SK-N-SH (cell line): ENCODE results near the gene XK. TPM values are rescaled to one million over a fixed set of nuclear protein-coding genes. Genes with fewer than 3 reads are reported as not detected.

ENCODE experiments used
- CTCF ChIA-PET: fragments of 300-600, 350-600 bp; formaldehyde crosslinking; extraction: SDS; loops from one replicate; lab custom pipeline; 2021; lab: Yijun Ruan, JAX
- POLR2A ChIA-PET: fragments of 350-600 bp; sonication (Branson Sonifier 250); formaldehyde crosslinking; extraction: SDS; loops from one replicate; lab custom pipeline; 2020; ENCODE audit warnings: antibody characterized with exemption, inconsistent platforms; lab: Yijun Ruan, JAX
- DNase-seq: peaks from one replicate; pipeline ENCODE4 v3.0.0; 2012
- H2AFZ ChIP-seq: fragments of 200-600 bp; sonication (generic); 2 replicates; pipeline ENCODE4 v1.8.1; 2016; ENCODE audit warnings: antibody characterized with exemption, mild to moderate bottlenecking, low read depth
- H3F3A ChIP-seq: fragments of 200-600 bp; sonication (generic); replicated peaks from 2 replicates; pipeline ENCODE3; 2016; ENCODE audit warnings: antibody characterized with exemption, mild to moderate bottlenecking; ENCODE audit not compliant: insufficient read depth
- H3K27ac ChIP-seq, 2 experiments: fragments of 200-500 bp in 1 of 2; fragments of 200-600 bp in 1 of 2; sonication (Bioruptor generic) in 1 of 2; sonication (generic), shearing (Covaris generic) in 1 of 2; 2 replicates each; pipeline versions ENCODE4 v1.5.1 to v1.6.1; 2014 to 2016; ENCODE audit warnings: low read depth in 2 of 2, inconsistent platforms in 1 of 2, low read length in 1 of 2, mild to moderate bottlenecking in 1 of 2, mixed read lengths in 1 of 2
- H3K27me3 ChIP-seq: fragments of 200-600 bp; sonication (generic), shearing (Covaris generic); 2 replicates; pipeline ENCODE4 v1.6.1; 2016; ENCODE audit warnings: mixed run types; ENCODE audit not compliant: insufficient read depth
- H3K36me3 ChIP-seq, 2 experiments: fragments of 200-500 bp in 1 of 2; fragments of 200-600 bp in 1 of 2; sonication (Bioruptor generic) in 1 of 2; sonication (generic) in 1 of 2; replicated peaks in 1 of 2; 2 replicates each; pipeline versions ENCODE3 to v1.5.1; 2014 to 2016; ENCODE audit warnings: low read length in 1 of 2, mild to moderate bottlenecking in 1 of 2; ENCODE audit not compliant: insufficient read depth in 2 of 2, control insufficient read depth in 1 of 2
- H3K4me1 ChIP-seq, 2 experiments: fragments of 200-500 bp in 1 of 2; fragments of 200-600 bp in 1 of 2; sonication (Bioruptor generic) in 1 of 2; sonication (generic), shearing (Covaris generic) in 1 of 2; 2 replicates each; pipeline versions ENCODE4 v1.5.1 to v1.6.1; 2014 to 2016; ENCODE audit warnings: low read depth in 1 of 2, low read length in 1 of 2, mixed run types in 1 of 2; ENCODE audit not compliant: insufficient read depth in 2 of 2, control insufficient read depth in 1 of 2
- H3K4me2 ChIP-seq: fragments of 200-600 bp; sonication (generic), shearing (Covaris generic); 2 replicates; pipeline ENCODE4 v1.6.1; 2017; ENCODE audit warnings: mixed run types
- H3K4me3 ChIP-seq, 2 experiments: fragments of 200-500 bp in 1 of 2; fragments of 200-600 bp in 1 of 2; sonication (Bioruptor generic) in 1 of 2; sonication (generic), shearing (Covaris generic) in 1 of 2; 2 replicates each; pipeline versions ENCODE4 v1.5.1 to v1.8.1; 2014 to 2016; ENCODE audit warnings: low read depth in 2 of 2, inconsistent platforms in 1 of 2, low read length in 1 of 2, mild to moderate bottlenecking in 1 of 2, mixed read lengths in 1 of 2, moderate library complexity in 1 of 2
- H3K79me2 ChIP-seq: fragments of 200-600 bp; sonication (generic); 2 replicates; pipeline ENCODE4 v1.8.1; 2017; ENCODE audit warnings: mild to moderate bottlenecking; ENCODE audit not compliant: insufficient read depth
- H3K9ac ChIP-seq: fragments of 200-600 bp; sonication (generic); 2 replicates; pipeline ENCODE4 v1.6.1; 2017; ENCODE audit warnings: mixed run types
- H3K9me2 ChIP-seq: fragments of 200-600 bp; sonication (generic); 2 replicates; pipeline ENCODE4 v1.6.1; 2017; ENCODE audit warnings: mixed run types
- H3K9me3 ChIP-seq: fragments of 200-600 bp; sonication (generic); 2 replicates; pipeline ENCODE4 v1.6.1; 2017; ENCODE audit warnings: mixed run types, mild to moderate bottlenecking, moderate library complexity
- H4K20me1 ChIP-seq: fragments of 200-600 bp; sonication (generic); 2 replicates; pipeline ENCODE4 v1.6.1; 2017; ENCODE audit warnings: mild to moderate bottlenecking, mixed run types; ENCODE audit not compliant: insufficient read depth
- FOXJ3 ChIP-seq: sonication (generic); formaldehyde crosslinking; IDR thresholded peaks from 2 replicates; pipeline ENCODE4 v1.5.1; 2020; ENCODE audit warnings: mild to moderate bottlenecking, missing genetic modification reagents
- FOXM1 ChIP-seq: IDR thresholded peaks from 2 replicates; pipeline ENCODE4 v1.4.0; 2012; ENCODE audit warnings: low read depth, mild to moderate bottlenecking
- GATA2 ChIP-seq: sonication (generic); formaldehyde crosslinking; IDR thresholded peaks from 2 replicates; pipeline ENCODE4 v1.5.0; 2020; ENCODE audit warnings: mild to moderate bottlenecking, missing genetic modification reagents
- MEF2A ChIP-seq: IDR thresholded peaks from 2 replicates; pipeline ENCODE4 v1.4.0; 2012; ENCODE audit warnings: low read depth, borderline replicate concordance
- NFIC ChIP-seq: IDR thresholded peaks from 2 replicates; pipeline ENCODE4 v1.4.0; 2012; ENCODE audit warnings: borderline replicate concordance
- NRF1 ChIP-seq: IDR thresholded peaks from 2 replicates; pipeline ENCODE4 v1.6.1; 2012; ENCODE audit warnings: low read depth, mild to moderate bottlenecking, low read length
- RAD21 ChIP-seq: IDR thresholded peaks from 2 replicates; pipeline ENCODE4 v1.6.1; 2012; ENCODE audit warnings: mild to moderate bottlenecking, low read length
- SMC3 ChIP-seq: IDR thresholded peaks from 2 replicates; pipeline ENCODE4 v1.6.1; 2012; ENCODE audit warnings: low read depth, low read length, improper control_type of control experiment
- TCF12 ChIP-seq: IDR thresholded peaks from 2 replicates; pipeline ENCODE4 v1.4.0; 2012
- USF1 ChIP-seq: IDR thresholded peaks from 2 replicates; pipeline ENCODE4 v1.4.0; 2012; ENCODE audit warnings: low read depth, borderline replicate concordance
- YY1 ChIP-seq: IDR thresholded peaks from 2 replicates; pipeline ENCODE4 v1.4.0; 2012; ENCODE audit warnings: low read depth, mild to moderate bottlenecking
- WGBS: methylation state at CpG from one replicate; pipeline ENCODE4 v1.1.6; 2017; ENCODE audit warnings: low lambda C conversion rate; 5-methylcytosine and 5-hydroxymethylcytosine counted together
- polyA plus RNA-seq, 3 experiments: library from polyadenylated mRNA; depleted of rRNA; stranded (reverse); fragments of >200 nt; gene quantifications; 2 replicates each; pipeline ENCODE4 v1.2.3, GENCODE V29; 2012
- TF ChIP-seq, protein P1 (sequence below): IDR thresholded peaks from 2 replicates; pipeline ENCODE4 v1.4.0; 2012; ENCODE audit warnings: low read depth, borderline replicate concordance
- TF ChIP-seq, protein P2 (sequence below): IDR thresholded peaks from 2 replicates; pipeline ENCODE4 v1.6.1; 2012; ENCODE audit warnings: mild to moderate bottlenecking, low read depth, low read length, moderate library complexity
- TF ChIP-seq, protein P3 (sequence below): fragments of 150-350 bp; IDR thresholded peaks from 2 replicates; pipeline ENCODE4 v1.6.1; 2016; ENCODE audit warnings: mild to moderate bottlenecking, low read depth, low read length

Gene XK
- polyA plus RNA-seq, 1 of the 3 experiments (the other 2 are of a cell fraction): not detected

DNA sequence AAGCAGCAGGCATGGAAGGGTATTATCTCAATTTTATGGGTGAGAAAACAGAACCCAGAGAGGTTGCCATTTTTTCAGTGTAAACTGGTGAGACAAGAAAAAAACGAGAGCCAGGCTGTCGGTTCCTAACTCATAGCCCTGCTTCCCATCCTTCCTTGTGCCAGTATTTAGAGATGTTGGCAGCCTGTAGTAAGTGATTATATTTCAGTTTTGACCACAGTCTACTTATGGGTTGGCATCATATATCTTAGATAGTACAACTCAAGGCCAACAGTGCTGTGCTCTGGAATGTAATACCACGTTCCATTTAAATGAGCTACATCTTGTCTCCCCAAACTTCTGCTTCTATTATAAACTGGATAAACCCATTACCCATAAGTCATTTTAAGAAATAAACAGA lies 40.8 kb downstream of the XK start:
- Histone ChIP-seq H3K79me2 (no peaks in the 10 kb centered on the region), H3F3A (no peaks in the 10 kb centered on the region), H3K36me3 (no peaks in the 10 kb centered on the region), H3K27ac (no peak overlapping the region), H3K9me3 (no peaks in the 10 kb centered on the region), H3K4me3 (no peak overlapping the region), H3K27me3 (no peaks in the 10 kb centered on the region), H3K9me2 (no peaks in the 10 kb centered on the region), H4K20me1 (no peaks in the 10 kb centered on the region), H2AFZ (no peak overlapping the region), H3K4me1 (no peaks in the 10 kb centered on the region), H3K4me2 (no peak overlapping the region), H3K9ac (no peak overlapping the region)
- ChIA-PET CTCF (no interaction called here), POLR2A (no interaction called here)
- 5% methylated on average over 3 of the region's 3 CpGs for WGBS
- no peak for DNase-seq
- TF ChIP-seq, protein P1, sequence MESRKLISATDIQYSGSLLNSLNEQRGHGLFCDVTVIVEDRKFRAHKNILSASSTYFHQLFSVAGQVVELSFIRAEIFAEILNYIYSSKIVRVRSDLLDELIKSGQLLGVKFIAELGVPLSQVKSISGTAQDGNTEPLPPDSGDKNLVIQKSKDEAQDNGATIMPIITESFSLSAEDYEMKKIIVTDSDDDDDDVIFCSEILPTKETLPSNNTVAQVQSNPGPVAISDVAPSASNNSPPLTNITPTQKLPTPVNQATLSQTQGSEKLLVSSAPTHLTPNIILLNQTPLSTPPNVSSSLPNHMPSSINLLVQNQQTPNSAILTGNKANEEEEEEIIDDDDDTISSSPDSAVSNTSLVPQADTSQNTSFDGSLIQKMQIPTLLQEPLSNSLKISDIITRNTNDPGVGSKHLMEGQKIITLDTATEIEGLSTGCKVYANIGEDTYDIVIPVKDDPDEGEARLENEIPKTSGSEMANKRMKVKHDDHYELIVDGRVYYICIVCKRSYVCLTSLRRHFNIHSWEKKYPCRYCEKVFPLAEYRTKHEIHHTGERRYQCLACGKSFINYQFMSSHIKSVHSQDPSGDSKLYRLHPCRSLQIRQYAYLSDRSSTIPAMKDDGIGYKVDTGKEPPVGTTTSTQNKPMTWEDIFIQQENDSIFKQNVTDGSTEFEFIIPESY: no peak
- TF ChIP-seq, protein P2, sequence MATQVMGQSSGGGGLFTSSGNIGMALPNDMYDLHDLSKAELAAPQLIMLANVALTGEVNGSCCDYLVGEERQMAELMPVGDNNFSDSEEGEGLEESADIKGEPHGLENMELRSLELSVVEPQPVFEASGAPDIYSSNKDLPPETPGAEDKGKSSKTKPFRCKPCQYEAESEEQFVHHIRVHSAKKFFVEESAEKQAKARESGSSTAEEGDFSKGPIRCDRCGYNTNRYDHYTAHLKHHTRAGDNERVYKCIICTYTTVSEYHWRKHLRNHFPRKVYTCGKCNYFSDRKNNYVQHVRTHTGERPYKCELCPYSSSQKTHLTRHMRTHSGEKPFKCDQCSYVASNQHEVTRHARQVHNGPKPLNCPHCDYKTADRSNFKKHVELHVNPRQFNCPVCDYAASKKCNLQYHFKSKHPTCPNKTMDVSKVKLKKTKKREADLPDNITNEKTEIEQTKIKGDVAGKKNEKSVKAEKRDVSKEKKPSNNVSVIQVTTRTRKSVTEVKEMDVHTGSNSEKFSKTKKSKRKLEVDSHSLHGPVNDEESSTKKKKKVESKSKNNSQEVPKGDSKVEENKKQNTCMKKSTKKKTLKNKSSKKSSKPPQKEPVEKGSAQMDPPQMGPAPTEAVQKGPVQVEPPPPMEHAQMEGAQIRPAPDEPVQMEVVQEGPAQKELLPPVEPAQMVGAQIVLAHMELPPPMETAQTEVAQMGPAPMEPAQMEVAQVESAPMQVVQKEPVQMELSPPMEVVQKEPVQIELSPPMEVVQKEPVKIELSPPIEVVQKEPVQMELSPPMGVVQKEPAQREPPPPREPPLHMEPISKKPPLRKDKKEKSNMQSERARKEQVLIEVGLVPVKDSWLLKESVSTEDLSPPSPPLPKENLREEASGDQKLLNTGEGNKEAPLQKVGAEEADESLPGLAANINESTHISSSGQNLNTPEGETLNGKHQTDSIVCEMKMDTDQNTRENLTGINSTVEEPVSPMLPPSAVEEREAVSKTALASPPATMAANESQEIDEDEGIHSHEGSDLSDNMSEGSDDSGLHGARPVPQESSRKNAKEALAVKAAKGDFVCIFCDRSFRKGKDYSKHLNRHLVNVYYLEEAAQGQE: no peak
- no peak for TF ChIP-seq RAD21
- TF ChIP-seq TCF12: no peak
- TF ChIP-seq GATA2 (CRISPR knock-in tag): no peak
- no peak for TF ChIP-seq MEF2A
- TF ChIP-seq NFIC: no peak
- no peak for TF ChIP-seq NRF1
- TF ChIP-seq FOXJ3 (CRISPR knock-in tag): no peak
- no peak for TF ChIP-seq FOXM1
- TF ChIP-seq, protein P3, sequence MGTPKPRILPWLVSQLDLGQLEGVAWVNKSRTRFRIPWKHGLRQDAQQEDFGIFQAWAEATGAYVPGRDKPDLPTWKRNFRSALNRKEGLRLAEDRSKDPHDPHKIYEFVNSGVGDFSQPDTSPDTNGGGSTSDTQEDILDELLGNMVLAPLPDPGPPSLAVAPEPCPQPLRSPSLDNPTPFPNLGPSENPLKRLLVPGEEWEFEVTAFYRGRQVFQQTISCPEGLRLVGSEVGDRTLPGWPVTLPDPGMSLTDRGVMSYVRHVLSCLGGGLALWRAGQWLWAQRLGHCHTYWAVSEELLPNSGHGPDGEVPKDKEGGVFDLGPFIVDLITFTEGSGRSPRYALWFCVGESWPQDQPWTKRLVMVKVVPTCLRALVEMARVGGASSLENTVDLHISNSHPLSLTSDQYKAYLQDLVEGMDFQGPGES: no peak
- no peak for TF ChIP-seq USF1
- no peak for TF ChIP-seq YY1
- TF ChIP-seq SMC3: no peak
